K562 (cell line): Measurements from ENCODE around the gene SREBF1. TPM values are rescaled to one million over a fixed set of nuclear protein-coding genes. Genes with fewer than 3 reads are reported as not detected.

Source experiments
- CTCF ChIP-seq, 3 experiments: IDR thresholded peaks in 2 of 3; conservative IDR thresholded peaks in 1 of 3; 2 replicates each; pipeline ENCODE4 v1.5.1; 2011 to 2012; ENCODE audit warnings: low read length in 3 of 3, mild to moderate bottlenecking in 3 of 3, control low read depth in 2 of 3, improper control_type of control experiment in 1 of 3, inconsistent platforms in 1 of 3, low read depth in 1 of 3, mixed read lengths in 1 of 3, moderate library complexity in 1 of 3; ENCODE audit not compliant: insufficient read depth in 2 of 3
- DACH1 ChIP-seq: fragments of 450-650 bp; IDR thresholded peaks from 2 replicates; pipeline ENCODE4 v1.6.1; 2018; ENCODE audit not compliant: partially characterized antibody
- ELF1 ChIP-seq: fragments of 200-800 bp; sonication (Bioruptor generic); IDR thresholded peaks from 2 replicates; pipeline ENCODE4 v1.6.1; 2016; ENCODE audit warnings: missing genetic modification characterization, missing compliant biosample characterization
- HNRNPK ChIP-seq: fragments of 200-400 bp; formaldehyde crosslinking; IDR thresholded peaks from one replicate; pipeline ENCODE4 v1.6.1; 2018; ENCODE audit warnings: mild to moderate bottlenecking, low read depth, low read length; ENCODE audit not compliant: poor library complexity, severe bottlenecking
- IFI16 ChIP-seq: fragments of 250-450 bp; sonication (Bioruptor Pico); IDR thresholded peaks from 2 replicates; pipeline ENCODE4 v2.1.2; 2022; ENCODE audit warnings: mild to moderate bottlenecking, inconsistent platforms
- MAX ChIP-seq: sonication (generic); formaldehyde crosslinking; IDR thresholded peaks from 2 replicates; pipeline ENCODE4 v1.9.0; 2022; ENCODE audit warnings: mild to moderate bottlenecking, missing genetic modification reagents
- MLLT1 ChIP-seq, 2 experiments: fragments of 450-650 bp; IDR thresholded peaks; 2 replicates each; pipeline ENCODE4 v1.6.1; 2016
- PTBP1 ChIP-seq: fragments of 200-400 bp; formaldehyde crosslinking; IDR thresholded peaks from 2 replicates; pipeline ENCODE4 v1.6.1; 2017; ENCODE audit warnings: low read depth, low read length
- SAFB2 ChIP-seq: fragments of 200-400 bp; formaldehyde crosslinking; IDR thresholded peaks from 2 replicates; pipeline ENCODE4 v1.6.1; 2018; ENCODE audit warnings: borderline replicate concordance, low read length, low read depth, moderate library complexity; ENCODE audit not compliant: severe bottlenecking
- SIN3A ChIP-seq, 2 experiments: fragments of 150-350 bp in 1 of 2; IDR thresholded peaks; 2 replicates each; pipeline ENCODE4 v1.6.1; 2011 to 2016; ENCODE audit warnings: borderline replicate concordance in 2 of 2, low read depth in 2 of 2, low read length in 2 of 2, mild to moderate bottlenecking in 2 of 2, moderate library complexity in 2 of 2; ENCODE audit not compliant: control insufficient read depth in 1 of 2
- SMAD1 ChIP-seq: fragments of 150-350 bp; IDR thresholded peaks from 2 replicates; pipeline ENCODE4 v1.6.1; 2014; ENCODE audit warnings: low read length, low read depth; ENCODE audit not compliant: partially characterized antibody
- TAF1 ChIP-seq: IDR thresholded peaks from 2 replicates; pipeline ENCODE4 v1.6.1; 2011; ENCODE audit warnings: mild to moderate bottlenecking, low read length, moderate library complexity; ENCODE audit not compliant: insufficient read depth, control insufficient read depth, severe bottlenecking; ENCODE audit errors: extremely low read depth
- TBL1XR1 ChIP-seq, 2 experiments: IDR thresholded peaks; 2 replicates each; pipeline ENCODE4 v1.6.1; 2012; ENCODE audit warnings: improper control_type of control experiment in 2 of 2, low read length in 2 of 2, mild to moderate bottlenecking in 1 of 2
- THAP7 ChIP-seq: fragments of 250-450 bp; sonication (Bioruptor Pico); IDR thresholded peaks from 2 replicates; pipeline ENCODE4 v1.5.0; 2021
- UBTF ChIP-seq, 2 experiments: IDR thresholded peaks; 2 replicates each; pipeline ENCODE4 v1.6.1; 2012; ENCODE audit warnings: improper control_type of control experiment in 2 of 2, low read depth in 2 of 2, low read length in 2 of 2, borderline replicate concordance in 1 of 2
- ZKSCAN1 ChIP-seq: fragments of 150-350 bp; IDR thresholded peaks from 2 replicates; pipeline ENCODE4 v1.6.1; 2016; ENCODE audit warnings: low read depth, low read length
- ZNF124 ChIP-seq: sonication (generic); formaldehyde crosslinking; IDR thresholded peaks from 2 replicates; pipeline ENCODE4 v1.8.1; 2022; ENCODE audit warnings: missing genetic modification reagents
- ZNF655 ChIP-seq: fragments of 250-450 bp; sonication (Bioruptor Pico); IDR thresholded peaks from 2 replicates; pipeline ENCODE4 v1.5.0; 2021
- polyA plus RNA-seq, 8 experiments: library from polyadenylated mRNA; depleted of rRNA in 4 of 8; stranded (reverse) in 5 of 8; unstranded in 3 of 8; fragments of >200 nt; fragmentation: Nextera tagmentation in 2 of 8; fragmentation: Illumina TruSeq in 1 of 8; extraction: Ambion mirVana in 2 of 8; extraction: Trizol in 1 of 8; gene quantifications; 2 replicates each; pipeline versions ENCODE4 v1.2.1 to v1.2.3, GENCODE V29; 2011 to 2014; ENCODE audit warnings: inconsistent platforms in 1 of 8, missing spikeins in 1 of 8
- total RNA-seq, 7 experiments: library from RNA; depleted of rRNA in 6 of 7; stranded (reverse); fragments of >200 nt in 6 of 7; fragmentation: Illumina TruSeq in 2 of 7; extraction: Trizol in 2 of 7; gene quantifications; 2 replicates each; pipeline versions ENCODE4 v1.2.1 to v1.2.3, GENCODE V29; 2011 to 2021; ENCODE audit warnings: low replicate concordance in 1 of 7

SREBF1 gene
- total and polyA plus RNA-seq, 9 of the 15 experiments (the other 6 are each of a cell fraction or from before 2014, with no cell fraction given) = 1.6 to 169 (median 69.4) TPM

- TF ChIP-seq UBTF (IDR thresholded peaks at IDR 0.05; ENCODE audit: borderline replicate concordance in 1 of 2, low read depth in 2 of 2, low read length in 2 of 2) = no peak
- TF ChIP-seq HNRNPK = no peak
- TF ChIP-seq TAF1 = no peak
- peak in 1 of 2 experiments; percentile 70; a peak in 2 of 4 replicates for TF ChIP-seq MLLT1 (IDR thresholded peaks at IDR 0.05)
- TF ChIP-seq TBL1XR1 (IDR thresholded peaks at IDR 0.05; ENCODE audit: low read length in 2 of 2) = no peak
- TF ChIP-seq SIN3A (IDR thresholded peaks at IDR 0.05; ENCODE audit: borderline replicate concordance in 2 of 2, control insufficient read depth in 1 of 2, low read depth in 2 of 2, low read length in 2 of 2) = no peak
- no peak for TF ChIP-seq ZNF655 (CRISPR knock-in tag)
- TF ChIP-seq IFI16 (CRISPR knock-in tag) = no peak
- no peak for TF ChIP-seq SAFB2
- no peak for TF ChIP-seq SMAD1
- TF ChIP-seq CTCF (IDR thresholded peaks at IDR 0.05 in 2 of 3, conservative IDR thresholded peaks at IDR 0.05 in 1 of 3; ENCODE audit: insufficient read depth in 2 of 3, low read depth in 1 of 3, low read length in 3 of 3) = peak; percentile 77 to 90 (median 84)
- TF ChIP-seq ZNF124 (CRISPR knock-in tag) = no peak
- TF ChIP-seq PTBP1 = no peak
- TF ChIP-seq MAX = peak; percentile 60
- no peak for TF ChIP-seq DACH1
- TF ChIP-seq ZKSCAN1 = no peak
- TF ChIP-seq ELF1 (tag) = no peak
- TF ChIP-seq THAP7 (CRISPR knock-in tag) = no peak
These were observed 24.4 kb downstream of the SREBF1 start (continued) for GRCh38 chr17:17812211-17813054.
